Chondrocyte (in vitro differentiated cells): ENCODE data around the gene FGF12. TPM values are rescaled to one million over a fixed set of nuclear protein-coding genes. Genes with fewer than 3 reads are reported as not detected.
A peak's percentile ranks its signal among the peaks of the same experiment; 100 is the strongest.

Source experiments
- DNase-seq: peaks from one replicate; pipeline ENCODE4 v3.0.0; 2021; ENCODE audit warnings: mixed read lengths, low spot score
- H3K27ac Mint-ChIP-seq: one replicate; pipeline ENCODE4 v1.8.0; 2021; ENCODE audit warnings: mild to moderate bottlenecking, moderate library complexity, mixed read lengths; ENCODE audit not compliant: unreplicated experiment
- H3K27me3 Mint-ChIP-seq: 2 replicates; pipeline ENCODE4 v1.8.0; 2021; ENCODE audit warnings: low read depth, mixed read lengths
- H3K36me3 Mint-ChIP-seq: 2 replicates; pipeline ENCODE4 v1.8.0; 2021; ENCODE audit warnings: low read depth, mixed read lengths
- H3K4me1 Mint-ChIP-seq: 2 replicates; pipeline ENCODE4 v1.8.0; 2021; ENCODE audit warnings: low read depth, mild to moderate bottlenecking, mixed read lengths
- H3K4me3 Mint-ChIP-seq: one replicate; pipeline ENCODE4 v1.8.0; 2021; ENCODE audit warnings: mild to moderate bottlenecking, moderate library complexity, mixed read lengths; ENCODE audit not compliant: unreplicated experiment
- H3K9me3 Mint-ChIP-seq: 2 replicates; pipeline ENCODE4 v1.8.0; 2021; ENCODE audit warnings: low read depth, mixed read lengths
- total RNA-seq: library from RNA; stranded (reverse); gene quantifications from 3 replicates; pipeline ENCODE4 v1.2.1, GENCODE V29; 2021
- TF ChIP-seq, protein P1 (sequence below): fragments of 200-600 bp; sonication (generic); IDR thresholded peaks from 2 replicates; pipeline ENCODE4 v1.5.0; 2021; ENCODE audit warnings: antibody characterized with exemption, mild to moderate bottlenecking, moderate library complexity

The FGF12 gene
- total RNA-seq, 1 donor from 2014 or later = 0.15 TPM

DNA sequence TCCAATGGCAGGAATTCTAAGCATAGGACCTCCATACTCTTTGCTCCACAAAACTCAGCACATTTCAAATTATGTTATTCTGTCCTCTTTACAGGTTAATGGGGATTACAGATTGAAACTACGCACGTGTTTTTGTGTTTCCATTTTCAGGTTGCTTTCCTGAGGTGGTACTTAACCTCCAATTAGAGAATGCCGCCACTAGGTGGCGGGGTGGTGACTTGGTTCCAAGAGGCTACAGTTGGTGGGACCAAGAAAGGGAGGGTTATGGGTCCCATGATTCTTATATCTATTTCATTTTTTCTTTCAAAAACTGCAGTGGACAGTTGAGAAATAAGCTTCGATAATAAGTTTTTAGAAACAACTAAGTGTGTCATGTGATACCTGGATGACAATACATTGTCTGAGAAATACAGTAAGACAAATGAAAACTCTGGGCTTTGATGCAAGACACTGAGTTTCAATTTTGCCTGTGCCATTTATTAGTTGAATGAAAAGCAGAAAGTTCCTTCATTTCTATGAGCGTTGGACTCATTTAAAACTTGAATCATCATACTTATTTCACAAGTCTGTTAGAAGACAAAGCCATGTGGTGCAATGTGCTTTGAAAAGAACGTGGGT lies 539.0 kb downstream of the FGF12 start:
- peaks cover 4% of the 10 kb centered on the region for H3K9me3 Mint-ChIP-seq
- peaks cover 2% of the 10 kb centered on the region for H3K36me3 Mint-ChIP-seq
- TF ChIP-seq, protein P1, sequence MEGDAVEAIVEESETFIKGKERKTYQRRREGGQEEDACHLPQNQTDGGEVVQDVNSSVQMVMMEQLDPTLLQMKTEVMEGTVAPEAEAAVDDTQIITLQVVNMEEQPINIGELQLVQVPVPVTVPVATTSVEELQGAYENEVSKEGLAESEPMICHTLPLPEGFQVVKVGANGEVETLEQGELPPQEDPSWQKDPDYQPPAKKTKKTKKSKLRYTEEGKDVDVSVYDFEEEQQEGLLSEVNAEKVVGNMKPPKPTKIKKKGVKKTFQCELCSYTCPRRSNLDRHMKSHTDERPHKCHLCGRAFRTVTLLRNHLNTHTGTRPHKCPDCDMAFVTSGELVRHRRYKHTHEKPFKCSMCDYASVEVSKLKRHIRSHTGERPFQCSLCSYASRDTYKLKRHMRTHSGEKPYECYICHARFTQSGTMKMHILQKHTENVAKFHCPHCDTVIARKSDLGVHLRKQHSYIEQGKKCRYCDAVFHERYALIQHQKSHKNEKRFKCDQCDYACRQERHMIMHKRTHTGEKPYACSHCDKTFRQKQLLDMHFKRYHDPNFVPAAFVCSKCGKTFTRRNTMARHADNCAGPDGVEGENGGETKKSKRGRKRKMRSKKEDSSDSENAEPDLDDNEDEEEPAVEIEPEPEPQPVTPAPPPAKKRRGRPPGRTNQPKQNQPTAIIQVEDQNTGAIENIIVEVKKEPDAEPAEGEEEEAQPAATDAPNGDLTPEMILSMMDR = peak; percentile 71
- H3K4me3 Mint-ChIP-seq = no peak overlapping the region
- DNase-seq = no peak
- no peak overlapping the region for H3K27ac Mint-ChIP-seq
- H3K27me3 Mint-ChIP-seq = peaks cover 7% of the 10 kb centered on the region
- no peaks in the 10 kb centered on the region for H3K4me1 Mint-ChIP-seq

- Mint-ChIP-seq H3K4me3 (no peak overlapping the region), H3K36me3 (peaks cover 2% of the 10 kb centered on the region), H3K27me3 (peaks cover 10% of the 10 kb centered on the region), H3K4me1 (no peaks in the 10 kb centered on the region), H3K27ac (no peak overlapping the region), H3K9me3 (peaks cover 4% of the 10 kb centered on the region)
- DNase-seq = no peak
- TF ChIP-seq, protein P1 = no peak
Measured at GRCh38 chr3:192187485-192188051, 539.8 kb downstream of the FGF12 start.

DNA sequence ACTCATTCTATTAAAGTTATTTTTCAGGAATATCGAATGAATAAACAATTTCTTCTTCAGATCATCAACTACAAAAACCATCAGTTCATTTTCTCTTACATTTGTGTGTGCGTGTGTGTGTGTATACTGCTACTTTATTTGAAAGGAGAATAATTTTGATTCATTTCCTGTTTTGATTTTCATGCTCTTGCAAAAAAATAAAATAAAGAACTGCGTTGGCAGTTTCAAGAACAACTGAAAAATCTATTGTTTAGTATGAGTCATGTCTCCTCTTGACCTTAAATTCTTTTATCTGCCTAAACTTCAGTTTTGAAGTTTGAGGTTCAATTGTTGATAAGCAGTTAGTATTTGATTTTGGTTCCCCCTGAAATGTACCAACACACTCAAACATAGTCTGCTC lies 540.8 kb downstream of the FGF12 start:
- peaks cover 10% of the 10 kb centered on the region for H3K27me3 Mint-ChIP-seq
- no peaks in the 10 kb centered on the region for H3K4me1 Mint-ChIP-seq
- TF ChIP-seq, protein P1 = no peak
- DNase-seq = no peak
- no peak overlapping the region for H3K27ac Mint-ChIP-seq
- H3K9me3 Mint-ChIP-seq = peaks cover 4% of the 10 kb centered on the region
- peaks cover 2% of the 10 kb centered on the region for H3K36me3 Mint-ChIP-seq
- H3K4me3 Mint-ChIP-seq = no peak overlapping the region

DNA sequence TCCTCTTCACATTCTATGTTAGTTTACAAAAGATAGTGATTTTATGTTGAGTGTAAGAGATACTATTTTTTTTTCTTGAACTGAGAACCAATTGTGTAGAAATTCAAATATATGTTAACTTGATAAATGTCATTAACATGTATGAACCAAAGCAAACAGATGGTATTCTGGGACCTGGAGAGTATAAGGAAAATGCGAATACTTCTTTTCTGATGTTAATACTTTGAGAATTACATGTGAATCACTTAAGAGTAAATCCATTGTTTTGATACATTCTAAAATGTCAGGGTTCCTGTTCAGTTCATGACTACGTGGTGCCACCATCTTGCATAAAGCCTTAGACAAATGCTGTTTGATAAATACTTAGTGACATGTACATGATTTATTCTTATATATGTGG lies 541.3 kb downstream of the FGF12 start:
- H3K27me3 Mint-ChIP-seq = peaks cover 10% of the 10 kb centered on the region
- no peak for DNase-seq
- peaks cover 4% of the 10 kb centered on the region for H3K9me3 Mint-ChIP-seq
- H3K4me3 Mint-ChIP-seq = no peak overlapping the region
- no peak overlapping the region for H3K27ac Mint-ChIP-seq
- no peaks in the 10 kb centered on the region for H3K4me1 Mint-ChIP-seq
- TF ChIP-seq, protein P1 = no peak
- H3K36me3 Mint-ChIP-seq = peaks cover 2% of the 10 kb centered on the region

DNA sequence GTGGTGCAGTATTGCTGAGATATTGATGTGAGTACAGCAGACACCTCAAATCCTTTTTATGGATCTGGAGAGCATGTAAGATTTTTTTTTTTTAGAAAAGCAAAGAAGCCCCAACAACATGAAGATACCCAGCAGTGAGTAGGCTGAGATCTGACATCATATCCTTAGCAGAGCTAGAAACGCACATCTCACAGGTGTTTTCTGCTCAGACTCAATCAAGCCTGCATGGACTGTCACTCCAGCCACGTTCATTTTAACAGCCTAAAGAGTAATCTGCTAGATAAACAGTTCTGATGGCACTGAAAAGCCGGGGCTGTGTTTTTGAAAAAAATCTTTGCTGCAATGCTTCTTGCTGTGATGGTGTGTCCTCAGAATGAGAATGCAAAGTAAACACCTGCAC lies 544.2 kb downstream of the FGF12 start:
- H3K36me3 Mint-ChIP-seq = peaks cover 2% of the 10 kb centered on the region
- no peak for DNase-seq
- H3K27me3 Mint-ChIP-seq = peaks cover 10% of the 10 kb centered on the region
- TF ChIP-seq, protein P1 = no peak
- no peaks in the 10 kb centered on the region for H3K4me1 Mint-ChIP-seq
- H3K9me3 Mint-ChIP-seq = peaks cover 4% of the 10 kb centered on the region
- H3K27ac Mint-ChIP-seq = no peak overlapping the region
- no peak overlapping the region for H3K4me3 Mint-ChIP-seq
